ENCODE results near the gene PSMB2.

PSMB2 gene

DNA sequence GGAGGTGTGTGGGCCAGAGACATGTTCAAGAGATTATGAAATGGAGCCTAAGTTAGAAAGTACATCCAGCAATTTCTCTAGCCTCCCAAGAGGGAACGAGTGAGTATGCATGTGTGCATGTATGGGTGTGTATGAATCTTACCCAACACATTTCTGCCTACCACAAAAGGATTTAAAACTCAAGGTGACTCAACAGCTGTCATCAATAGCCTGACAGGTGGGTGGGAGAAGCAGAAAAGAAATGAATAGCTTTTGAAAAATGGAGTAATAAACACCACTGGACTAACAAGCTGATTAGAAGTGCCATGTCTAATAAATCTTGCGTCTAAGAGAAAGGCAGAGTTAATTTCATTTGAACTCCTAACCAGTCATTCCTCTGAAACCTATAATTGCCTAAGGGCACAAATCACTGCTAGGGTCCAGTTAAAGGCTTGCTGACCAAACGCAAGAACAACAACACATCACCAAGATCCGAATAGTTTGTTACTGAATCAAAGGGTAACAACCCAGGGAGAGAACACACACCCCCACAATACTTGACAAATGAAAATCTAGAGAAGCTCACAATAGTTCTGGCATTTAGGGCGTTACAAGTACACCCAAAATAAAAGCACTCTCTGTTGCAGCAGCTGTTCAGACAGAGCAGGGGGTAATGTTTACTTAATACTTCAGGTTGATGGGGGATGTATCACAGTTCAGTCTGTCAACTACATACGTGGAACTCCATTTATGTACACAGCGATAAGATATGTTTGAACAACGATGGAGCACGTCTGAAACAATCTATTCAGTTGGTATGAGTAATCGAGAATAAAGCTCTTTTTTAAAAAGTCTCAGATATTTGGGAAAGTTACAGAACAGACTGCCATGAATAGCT, 85.5 kb downstream of the PSMB2 start:
- DNase-seq: no peak

DNA sequence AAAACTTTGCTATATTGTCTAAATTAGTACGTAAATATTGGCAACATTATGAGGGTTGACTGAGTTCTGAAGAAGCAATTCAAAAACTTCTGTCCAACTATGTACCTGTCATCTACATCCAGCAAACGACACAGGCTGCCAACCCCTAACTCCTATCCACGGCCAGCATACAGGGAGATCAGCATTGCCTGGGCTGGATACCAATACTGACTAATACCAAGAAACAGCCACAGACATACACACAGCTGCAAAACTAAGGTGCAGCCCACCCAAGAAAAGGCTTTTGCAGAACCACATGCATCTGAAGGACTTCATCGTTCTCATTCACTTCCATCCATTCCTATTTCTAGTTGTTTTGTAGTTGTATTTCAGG, 86.1 kb downstream of the PSMB2 start:
- no peak for DNase-seq

GRCh38 chr1:35554266-35555211, 86.8 kb downstream of the PSMB2 start:
- DNase-seq: no peak

DNA sequence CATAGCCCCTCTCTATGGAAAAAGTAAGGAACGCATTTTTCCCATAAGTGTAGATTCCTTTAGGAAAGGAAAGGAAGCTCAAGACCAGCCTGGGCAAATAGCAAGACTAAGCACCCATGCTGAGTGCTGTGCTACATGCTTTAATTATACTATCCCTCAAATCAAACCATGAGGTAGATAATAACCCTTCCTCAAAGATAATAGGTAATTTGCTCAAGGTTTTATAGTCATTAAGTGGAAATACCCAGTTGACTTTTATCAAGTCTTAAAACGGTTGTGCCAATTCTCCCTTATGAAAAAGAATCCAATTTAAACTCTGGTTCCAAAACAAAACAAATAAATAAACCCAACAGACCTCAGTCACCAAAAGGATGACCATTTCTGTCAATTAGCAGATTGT, 87.5 kb downstream of the PSMB2 start:
- no peak for DNase-seq

Data from activated effector memory CD4-positive, alpha-beta T cell treated with anti-CD3 and anti-CD28 coated beads, Interleukin-2, amount 50 U/mL, for 16 hours (primary cell).